Stimulated activated CD4-positive, alpha-beta T cell treated with anti-CD3 and anti-CD28 coated beads, Interleukin-1b, Interleukin-23, amount 100 ng/mL, for 48 hours (primary cell): ENCODE measurements around the gene ARG2.
A peak's percentile ranks its signal among the peaks of the same experiment; 100 is the strongest.

ENCODE experiments used
- DNase-seq: peaks from one replicate; pipeline ENCODE4 v3.0.0-alpha.2; 2020

The ARG2 gene

GRCh38 chr14:67695394-67695949, 75.8 kb downstream of the ARG2 start, which contains the start of gene RDH11:
Gene RDH11, minus strand, starts transcription at chr14:67695764. Its CDS starts 61 bp downstream, at chr14:67695703.
- DNase-seq, result peak; percentile 88

DNA sequence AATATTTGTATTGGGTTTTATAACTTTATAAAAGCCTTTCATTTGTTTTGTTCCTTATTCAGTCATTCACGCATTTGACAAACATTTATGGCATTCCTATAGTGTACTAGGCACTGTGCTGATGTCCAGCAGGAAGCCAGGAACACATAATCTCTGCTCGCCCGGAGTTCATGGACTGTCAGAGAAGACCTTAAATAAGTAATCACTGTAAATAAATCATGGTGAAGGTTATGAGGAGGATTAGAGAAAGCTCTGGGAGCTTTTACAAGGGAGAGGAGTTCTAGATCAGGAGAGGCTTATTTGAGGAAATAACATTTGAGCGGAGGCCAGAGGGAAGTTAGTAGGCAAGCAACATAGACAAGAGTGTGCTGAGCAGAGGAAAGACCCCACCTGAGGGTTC, 77.3 kb downstream of the ARG2 start:
- no peak for DNase-seq

- DNase-seq, result no peak
These were observed 78.5 kb downstream of the ARG2 start for GRCh38 chr14:67698179-67698578.
